ENCODE results near the gene CPT1C.
A peak's percentile ranks its signal among the peaks of the same experiment; 100 is the strongest.

The CPT1C gene

DNA sequence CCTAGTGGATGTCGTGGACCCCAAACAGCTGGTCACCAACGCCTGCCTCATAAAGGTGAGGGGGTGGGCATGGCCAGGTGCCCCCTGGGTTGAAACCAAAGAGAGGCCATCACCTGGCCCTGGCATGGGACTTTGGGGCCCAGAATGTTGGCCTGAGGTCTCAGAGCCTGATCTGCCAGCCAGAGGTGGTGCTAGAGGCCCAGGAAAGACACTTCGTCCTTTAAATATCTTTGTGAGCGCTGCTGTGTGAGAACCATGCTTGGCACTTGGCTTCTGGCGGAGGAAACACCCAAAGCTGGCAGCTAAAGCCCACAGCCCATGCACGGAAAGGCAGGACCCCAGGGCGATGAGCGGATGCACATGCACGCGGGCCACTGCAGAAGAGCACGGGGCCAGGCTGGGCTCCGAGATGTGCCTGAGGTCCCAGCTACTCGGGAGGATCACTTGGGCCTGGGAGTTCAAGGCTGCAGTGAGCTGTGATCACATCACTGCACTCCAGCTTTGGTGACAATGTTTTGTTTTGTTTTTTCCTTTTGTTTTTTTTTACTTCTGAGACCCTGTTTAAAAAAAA, 5.8 kb upstream of the CPT1C start:
- H3K4me3 Mint-ChIP-seq = no peak overlapping the region
- peaks cover 73% of the 10 kb centered on the region for H3K36me3 Mint-ChIP-seq
- peaks cover 12% of the 10 kb centered on the region for H3K27me3 Mint-ChIP-seq
- ATAC-seq = no peak
- H3K9me3 Mint-ChIP-seq = no peaks in the 10 kb centered on the region
- peaks cover 55% of the 10 kb centered on the region for H3K4me1 Mint-ChIP-seq
- peak overlapping the region; percentile 58 for H3K27ac Mint-ChIP-seq

DNA sequence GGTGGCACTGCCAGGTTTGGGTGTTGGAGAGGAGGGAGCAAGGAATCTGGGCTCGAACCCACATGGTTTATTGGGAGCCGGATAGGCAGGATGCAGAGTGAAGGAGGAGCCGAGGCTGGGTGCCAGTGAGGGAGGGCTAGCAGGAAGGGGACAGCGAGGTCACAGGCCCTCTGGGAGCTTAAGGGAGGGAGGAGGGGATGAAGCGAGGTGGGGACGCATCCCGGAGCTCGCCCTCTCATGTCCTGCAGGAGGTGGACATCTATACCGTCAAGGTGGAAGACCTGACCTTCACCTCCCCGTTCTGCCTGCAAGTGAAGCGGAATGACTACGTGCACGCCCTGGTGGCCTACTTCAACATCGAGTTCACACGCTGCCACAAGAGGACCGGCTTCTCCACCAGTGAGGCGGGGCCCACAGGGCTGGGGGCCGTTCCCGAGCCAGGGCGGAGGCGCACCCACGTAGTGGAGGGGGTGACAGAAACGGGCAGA, 5.0 kb upstream of the CPT1C start:
- ATAC-seq = no peak
- Mint-ChIP-seq H3K9me3 (no peaks in the 10 kb centered on the region), H3K4me1 (peaks cover 55% of the 10 kb centered on the region), H3K27ac (peak overlapping the region; percentile 58), H3K4me3 (no peak overlapping the region), H3K36me3 (peaks cover 75% of the 10 kb centered on the region), H3K27me3 (peaks cover 20% of the 10 kb centered on the region)

DNA sequence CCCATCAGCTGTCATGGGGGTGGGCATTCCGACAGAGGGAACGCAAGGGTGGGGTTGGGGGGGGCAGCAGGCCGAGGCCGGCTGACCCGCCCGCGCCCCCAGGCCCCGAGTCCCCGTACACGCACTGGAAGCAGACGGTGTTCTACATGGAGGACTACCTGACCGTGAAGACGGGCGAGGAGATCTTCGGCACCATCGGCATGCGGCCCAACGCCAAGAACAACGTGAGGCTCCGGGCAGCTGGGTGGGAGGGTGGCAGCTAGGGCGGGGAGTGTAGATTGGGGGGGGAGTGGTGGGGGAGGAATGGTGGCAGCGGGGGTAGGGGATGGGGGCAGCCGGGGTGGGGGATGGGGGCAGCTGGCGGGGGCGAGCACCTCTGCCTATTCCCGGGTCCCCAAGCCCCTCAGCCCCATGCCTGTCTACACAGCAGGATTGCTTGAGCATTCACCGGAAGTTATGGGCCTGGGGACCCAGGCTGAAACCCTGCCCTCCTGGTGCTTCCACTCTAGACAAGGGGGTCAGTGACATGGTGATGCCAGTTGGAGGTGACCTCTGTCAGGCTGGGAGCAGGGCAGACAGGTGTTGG, 4.3 kb upstream of the CPT1C start:
- Mint-ChIP-seq H3K27me3 (peaks cover 27% of the 10 kb centered on the region), H3K27ac (no peak overlapping the region), H3K9me3 (no peaks in the 10 kb centered on the region), H3K4me3 (no peak overlapping the region), H3K4me1 (peaks cover 57% of the 10 kb centered on the region), H3K36me3 (peaks cover 72% of the 10 kb centered on the region)
- no peak for ATAC-seq

GRCh38 chr19:49687150-49687549, 3.8 kb upstream of the CPT1C start:
- Mint-ChIP-seq H3K4me3 (no peak overlapping the region), H3K9me3 (no peaks in the 10 kb centered on the region), H3K36me3 (peaks cover 68% of the 10 kb centered on the region), H3K4me1 (peaks cover 57% of the 10 kb centered on the region), H3K27ac (no peak overlapping the region), H3K27me3 (peaks cover 30% of the 10 kb centered on the region)
- ATAC-seq = no peak

DNA sequence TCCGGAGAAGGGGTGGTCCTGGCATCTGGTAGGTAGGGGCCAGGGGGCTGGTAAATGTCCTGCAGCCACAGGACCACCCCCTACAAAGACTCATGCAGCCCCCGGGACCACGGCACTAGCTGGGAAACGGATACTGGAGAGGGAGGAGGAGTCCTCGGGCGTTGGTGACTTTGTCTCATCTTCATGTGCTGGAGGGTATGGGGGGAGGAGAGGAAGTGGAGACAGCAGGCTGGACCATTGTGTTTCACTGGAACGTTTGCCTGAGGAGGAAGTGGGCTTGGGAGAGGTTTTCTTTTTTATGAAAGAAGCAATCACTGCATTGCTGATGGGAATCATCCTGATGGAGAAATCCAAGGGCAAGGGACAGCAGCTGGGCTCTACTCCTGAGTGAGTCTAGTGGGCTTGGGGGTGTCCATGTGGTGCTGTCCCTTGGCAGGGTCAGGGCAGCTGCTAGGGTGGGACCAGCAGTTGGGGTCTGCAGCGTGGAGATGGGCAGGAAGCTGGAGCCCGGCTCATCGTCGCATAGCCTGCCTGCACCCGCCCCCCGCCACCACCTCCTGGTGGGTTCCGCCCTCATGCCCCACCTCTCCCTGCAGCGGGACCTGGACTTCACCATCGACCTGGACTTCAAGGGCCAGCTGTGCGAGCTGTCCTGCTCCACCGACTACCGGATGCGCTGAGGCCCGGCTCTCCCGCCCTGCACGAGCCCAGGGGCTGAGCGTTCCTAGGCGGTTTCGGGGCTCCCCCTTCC, 3.2 kb upstream of the CPT1C start:
- Mint-ChIP-seq H3K9me3 (no peaks in the 10 kb centered on the region), H3K27me3 (peaks cover 36% of the 10 kb centered on the region), H3K27ac (no peak overlapping the region), H3K4me1 (peaks cover 57% of the 10 kb centered on the region), H3K36me3 (peaks cover 63% of the 10 kb centered on the region), H3K4me3 (no peak overlapping the region)
- no peak for ATAC-seq

DNA sequence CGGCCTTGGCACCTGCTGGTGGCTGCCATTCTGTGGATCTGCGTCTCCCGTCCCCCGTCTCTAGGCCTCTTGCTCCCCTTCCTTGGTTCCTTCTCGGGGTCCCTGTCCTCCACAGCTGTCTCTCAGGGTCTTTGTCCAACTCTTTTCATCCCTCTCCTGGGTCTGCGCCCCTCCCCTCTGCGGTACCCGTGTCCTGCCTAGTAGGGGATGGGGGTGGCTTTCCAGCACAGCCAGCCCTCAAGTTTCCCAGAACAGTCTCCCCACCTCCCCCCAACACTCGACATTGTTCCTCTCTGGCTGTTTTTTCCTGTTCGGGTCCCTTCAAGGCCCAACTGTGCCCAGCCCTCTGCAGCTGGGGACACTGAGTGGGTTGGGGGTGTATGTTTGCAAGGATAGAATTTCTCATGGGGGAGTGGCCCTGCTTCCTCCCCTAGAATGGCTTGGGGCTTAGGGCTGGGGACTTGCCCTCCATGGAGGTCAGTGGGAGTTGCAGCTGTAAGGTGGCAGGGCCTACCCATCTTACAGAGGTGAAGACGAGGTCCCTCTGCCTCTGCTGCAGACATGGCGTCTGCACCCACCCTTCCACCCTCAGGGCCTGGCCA, 2.3 kb upstream of the CPT1C start:
- Mint-ChIP-seq H3K9me3 (no peaks in the 10 kb centered on the region), H3K36me3 (peaks cover 60% of the 10 kb centered on the region), H3K27me3 (peaks cover 41% of the 10 kb centered on the region), H3K27ac (no peak overlapping the region), H3K4me3 (no peak overlapping the region), H3K4me1 (peaks cover 56% of the 10 kb centered on the region)
- ATAC-seq = no peak

DNA sequence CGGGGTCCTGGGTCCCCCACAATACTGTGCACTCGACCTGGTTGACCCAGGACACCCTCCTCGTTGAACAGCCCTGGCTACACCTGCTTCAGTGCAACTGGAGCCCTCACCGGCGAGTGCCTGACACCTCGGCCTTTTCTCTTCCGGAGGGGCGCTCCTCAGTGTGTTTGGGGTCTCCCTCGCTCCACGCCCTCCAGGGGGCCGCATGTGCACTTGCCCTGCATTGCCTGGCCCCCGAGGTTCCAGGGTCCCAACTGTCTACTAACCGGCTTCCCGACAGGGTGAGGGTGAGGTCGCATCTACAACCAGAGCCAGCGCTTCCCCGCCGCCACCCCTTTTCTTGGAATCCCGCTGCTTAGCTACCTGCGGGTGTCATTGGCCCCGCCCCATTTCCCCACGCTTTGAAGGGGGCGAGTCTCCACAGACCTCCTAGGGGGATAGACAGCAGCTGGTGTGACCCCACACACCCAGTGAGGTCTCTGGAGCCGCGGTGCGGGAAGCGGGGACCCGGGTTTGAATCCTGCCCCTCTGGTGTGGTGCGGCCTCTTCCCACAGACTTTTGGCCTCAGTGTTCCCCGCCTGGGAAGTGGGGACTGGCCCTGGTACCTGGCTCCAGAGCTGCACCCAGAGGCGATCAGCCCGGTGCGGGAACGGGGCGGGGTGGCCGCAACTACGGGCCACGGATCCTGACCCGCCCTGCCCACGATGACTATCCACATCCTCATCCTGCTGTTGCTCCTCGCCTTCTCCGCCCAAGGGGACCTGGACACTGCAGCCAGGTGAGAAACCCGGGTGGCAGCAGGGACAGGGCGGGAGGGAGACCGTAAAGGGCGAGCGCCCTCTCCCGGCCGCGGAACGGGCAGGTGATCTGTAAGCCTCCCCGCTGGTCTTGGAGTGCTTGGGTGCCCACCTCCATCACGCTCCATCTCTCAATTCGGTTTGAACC, 1.5 kb upstream of the CPT1C start, which contains the start of gene ADM5:
Gene ADM5 (plus strand): TSS at position 462 of the 946 bp plus-strand sequence. CDS start 244 bp downstream, at position 706.
- ATAC-seq = peak; percentile 32
- peaks cover 41% of the 10 kb centered on the region for H3K27me3 Mint-ChIP-seq
- H3K9me3 Mint-ChIP-seq = no peaks in the 10 kb centered on the region
- H3K36me3 Mint-ChIP-seq = peaks cover 53% of the 10 kb centered on the region
- peaks cover 48% of the 10 kb centered on the region for H3K4me1 Mint-ChIP-seq
- peak within 1 kb of the TSS; percentile 73 for H3K4me3 Mint-ChIP-seq
- no peak within 1 kb of the TSS for H3K27ac Mint-ChIP-seq

DNA sequence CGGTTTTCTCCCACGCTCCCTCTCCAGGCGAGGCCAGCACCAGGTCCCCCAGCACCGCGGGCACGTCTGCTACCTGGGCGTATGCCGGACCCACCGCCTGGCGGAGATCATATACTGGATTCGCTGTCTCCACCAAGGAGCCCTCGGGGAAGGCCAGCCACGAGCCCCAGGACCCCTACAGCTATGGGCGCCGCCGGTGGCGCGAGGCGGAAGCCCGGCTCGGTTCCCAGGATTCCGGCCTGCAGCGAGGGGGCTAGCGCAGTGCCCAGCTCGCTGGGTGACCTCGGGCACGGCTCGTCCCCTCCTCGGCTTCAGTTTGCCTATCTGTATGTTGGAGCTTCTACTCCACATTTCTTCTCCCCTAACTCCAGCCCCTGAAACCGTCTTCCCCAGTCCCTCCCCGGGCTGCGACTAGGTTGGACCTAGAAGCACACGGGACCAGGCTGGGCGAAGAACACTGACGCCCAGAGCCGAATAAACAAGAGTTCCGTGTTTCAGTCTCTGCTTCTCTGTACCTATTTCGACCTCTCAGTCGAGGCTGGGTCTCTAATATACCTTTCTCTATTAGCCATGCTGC, 749 bp upstream of the CPT1C start:
- peak overlapping the region; percentile 73 for H3K4me3 Mint-ChIP-seq
- peaks cover 41% of the 10 kb centered on the region for H3K27me3 Mint-ChIP-seq
- H3K4me1 Mint-ChIP-seq = peaks cover 46% of the 10 kb centered on the region
- H3K36me3 Mint-ChIP-seq = peaks cover 45% of the 10 kb centered on the region
- H3K9me3 Mint-ChIP-seq = no peaks in the 10 kb centered on the region
- no peak for ATAC-seq
- peak overlapping the region; percentile 18 for H3K27ac Mint-ChIP-seq

DNA sequence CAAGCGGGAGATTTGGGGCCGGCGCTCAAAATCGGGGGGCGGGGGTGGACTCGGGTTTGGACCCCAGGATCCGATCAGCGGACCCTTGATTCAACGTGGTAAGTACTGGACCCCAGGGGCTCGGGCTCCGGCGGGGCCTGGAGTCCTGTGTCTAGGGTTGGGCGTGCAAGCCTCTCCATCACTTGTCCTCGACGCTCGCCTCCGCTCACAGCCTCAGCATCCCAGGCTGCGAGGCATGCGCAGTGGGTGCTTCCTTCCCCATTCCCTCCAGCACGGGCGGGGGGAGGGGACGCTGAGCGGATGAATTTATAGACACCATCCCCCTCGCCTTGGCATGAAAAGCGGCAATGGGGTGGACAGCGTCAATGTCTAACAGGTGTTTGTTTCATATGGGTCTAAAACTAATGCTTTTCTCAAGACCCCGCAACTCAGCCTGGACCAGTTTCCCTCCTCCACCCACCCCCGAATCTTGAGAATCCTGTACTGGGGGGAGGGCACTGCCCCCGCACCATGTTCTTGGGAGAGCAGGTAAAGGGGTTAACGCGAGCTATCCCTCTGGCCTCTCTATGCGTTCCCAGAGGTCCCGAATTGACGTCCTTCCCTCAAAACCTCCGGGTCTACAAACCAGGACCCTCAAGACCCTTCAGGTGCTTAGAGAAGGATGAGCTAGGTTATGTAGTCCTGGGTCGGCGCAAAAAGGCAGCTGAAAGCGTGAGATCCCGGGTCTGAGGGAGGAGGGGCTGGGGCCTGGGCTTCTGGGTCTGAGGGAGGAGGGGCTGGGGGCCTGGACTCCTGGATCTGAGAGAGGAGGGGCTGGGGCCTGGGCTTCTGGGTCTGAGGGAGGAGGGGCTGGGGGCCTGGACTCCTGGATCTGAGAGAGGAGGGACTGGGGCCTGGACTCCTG, 579 bp downstream of the CPT1C start:
- Mint-ChIP-seq H3K4me3 (peak overlapping the region; percentile 73), H3K9me3 (no peaks in the 10 kb centered on the region), H3K36me3 (peaks cover 36% of the 10 kb centered on the region), H3K27me3 (peaks cover 41% of the 10 kb centered on the region), H3K27ac (peak overlapping the region; percentile 18), H3K4me1 (peaks cover 38% of the 10 kb centered on the region)
- ATAC-seq = peak; percentile 34

GRCh38 chr19:49692147-49692506, 1.2 kb downstream of the CPT1C start:
- ATAC-seq = no peak
- Mint-ChIP-seq H3K9me3 (no peaks in the 10 kb centered on the region), H3K36me3 (peaks cover 31% of the 10 kb centered on the region), H3K4me1 (peaks cover 38% of the 10 kb centered on the region), H3K4me3 (no peak overlapping the region), H3K27me3 (peaks cover 41% of the 10 kb centered on the region), H3K27ac (no peak overlapping the region)

- Mint-ChIP-seq H3K4me1 (peaks cover 3% of the 10 kb centered on the region), H3K9me3 (no peaks in the 10 kb centered on the region), H3K36me3 (no peaks in the 10 kb centered on the region), H3K27ac (no peak overlapping the region), H3K27me3 (peaks cover 31% of the 10 kb centered on the region), H3K4me3 (no peak overlapping the region)
- ATAC-seq = no peak
Observed at GRCh38 chr19:49696115-49696514, 5.2 kb downstream of the CPT1C start.

- Mint-ChIP-seq H3K27me3 (peaks cover 32% of the 10 kb centered on the region), H3K4me1 (no peaks in the 10 kb centered on the region), H3K36me3 (no peaks in the 10 kb centered on the region), H3K4me3 (no peak overlapping the region), H3K9me3 (no peaks in the 10 kb centered on the region), H3K27ac (no peak overlapping the region)
- no peak for ATAC-seq
Observed at GRCh38 chr19:49696865-49697264, 5.9 kb downstream of the CPT1C start.

DNA sequence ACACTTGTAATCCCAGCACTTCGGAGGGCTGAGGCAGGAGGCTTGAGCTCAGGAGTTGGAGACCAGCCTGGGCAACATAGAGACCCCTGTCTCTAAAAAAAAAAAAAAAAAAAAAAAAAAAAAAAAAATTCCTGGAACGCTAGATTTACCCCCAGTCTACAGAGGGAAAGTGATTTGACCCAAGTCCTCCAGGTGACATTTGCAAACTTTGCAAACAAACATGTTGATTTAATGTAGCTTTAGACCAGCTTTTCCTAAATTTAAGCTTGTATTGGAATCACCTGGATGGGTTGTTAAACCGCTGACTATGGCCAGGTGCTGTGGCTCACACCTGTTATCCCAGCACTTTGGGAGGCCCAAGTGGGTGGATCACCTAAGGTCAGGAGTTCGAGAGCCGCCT, 8.4 kb downstream of the CPT1C start:
- Mint-ChIP-seq H3K9me3 (no peaks in the 10 kb centered on the region), H3K4me3 (no peak overlapping the region), H3K36me3 (no peaks in the 10 kb centered on the region), H3K27me3 (peaks cover 19% of the 10 kb centered on the region), H3K27ac (no peak overlapping the region), H3K4me1 (no peaks in the 10 kb centered on the region)
- ATAC-seq = no peak

Measured in stimulated activated memory B cell treated with anti-CD40 and anti-IgM and Interleukin-4, amounts not matched to agents 10 μg/mL and 1 μg/mL and 100 μg/mL, for 72 hours (primary cell).